GM12878 (cell line): Measurements from ENCODE around the gene ANKRD11. TPM values are rescaled to one million over a fixed set of nuclear protein-coding genes. Genes with fewer than 3 reads are reported as not detected.

ENCODE experiments used
- ATAC-seq: fragments of 200-7000 bp; cut with Tn5 transposase; 3 replicates; pipeline ENCODE4 v1.9.1; 2020; ENCODE audit warnings: mild to moderate bottlenecking, moderate library complexity
- BruUV-seq: library from RNA; stranded (reverse); fragments of 400-500 nt; replicated peaks from 2 replicates; lab custom pipeline; 2021; lab: Mats Ljungman, UMichigan
- CTCF ChIA-PET: fragments of 300-600 bp; sonication (Branson Sonifier 250); formaldehyde crosslinking; extraction: SDS; loops from one replicate; lab custom pipeline; 2021; ENCODE audit warnings: inconsistent platforms; lab: Yijun Ruan, JAX
- POLR2A ChIA-PET: fragments of 350-600 bp; formaldehyde crosslinking; extraction: SDS; loops from one replicate; lab custom pipeline; 2021; ENCODE audit warnings: inconsistent platforms; lab: Charles Lee
- RAD21 ChIA-PET: fragments of 300-600 bp; sonication (Branson Sonifier 250); formaldehyde crosslinking; loops from one replicate; lab custom pipeline; 2023; ENCODE audit warnings: antibody characterized with exemption; ENCODE audit not compliant: unreplicated experiment; lab: Charles Lee
- SMC1A ChIA-PET: fragments of 300-600 bp; sonication (Branson Sonifier 250); formaldehyde crosslinking; loops from one replicate; lab custom pipeline; 2023; ENCODE audit not compliant: unreplicated experiment, uncharacterized antibody; lab: Charles Lee
- DNase-seq: peaks from one replicate; pipeline ENCODE4 v3.0.0-alpha.2; 2011; ENCODE audit warnings: low read depth, low spot score
- FAIRE-seq: peaks from 3 replicates; lab custom pipeline; 2011; peaks lifted over from hg19 to GRCh38; lab: Jason Lieb, UNC
- H2AFZ ChIP-seq: 2 replicates; pipeline ENCODE4 v1.6.0; 2011; ENCODE audit warnings: low read depth, low read length, control low read depth; ENCODE audit not compliant: control insufficient read depth
- H3K27ac ChIP-seq: 2 replicates; pipeline ENCODE4 v1.5.1; 2011; ENCODE audit warnings: control low read depth; ENCODE audit not compliant: control insufficient read depth, insufficient read depth
- H3K27me3 ChIP-seq, 2 experiments: replicated peaks in 1 of 2; 2 replicates each; pipeline versions ENCODE4 v1.6.0 to v1.6.1; 2011; ENCODE audit warnings: low read length in 1 of 2; ENCODE audit not compliant: control insufficient read depth in 2 of 2, insufficient read depth in 2 of 2
- H3K36me3 ChIP-seq, 2 experiments: 2 replicates each; pipeline ENCODE4 v1.5.1; 2011; ENCODE audit warnings: low read length in 1 of 2; ENCODE audit not compliant: control insufficient read depth in 2 of 2, insufficient read depth in 2 of 2
- H3K4me1 ChIP-seq: 2 replicates; pipeline ENCODE4 v1.6.1; 2011; ENCODE audit warnings: mild to moderate bottlenecking, low read length, moderate library complexity, mixed read lengths; ENCODE audit not compliant: control insufficient read depth, insufficient read depth
- H3K4me2 ChIP-seq: 2 replicates; pipeline ENCODE4 v1.6.0; 2011; ENCODE audit warnings: control low read depth; ENCODE audit not compliant: control insufficient read depth, insufficient read depth
- H3K4me3 ChIP-seq: fragments of 200-600 bp; sonication (generic); 2 replicates; pipeline ENCODE4 v1.5.1; 2016
- H3K79me2 ChIP-seq: 2 replicates; pipeline ENCODE4 v1.6.0; 2011; ENCODE audit warnings: low read length; ENCODE audit not compliant: control insufficient read depth, insufficient read depth
- H3K9ac ChIP-seq: 2 replicates; pipeline ENCODE4 v1.8.0; 2011; ENCODE audit warnings: low read length, control low read depth, mixed read lengths; ENCODE audit not compliant: control insufficient read depth, insufficient read depth
- H3K9me3 ChIP-seq: replicated peaks from 3 replicates; pipeline ENCODE4 v1.5.1; 2011; ENCODE audit warnings: mild to moderate bottlenecking, low read length; ENCODE audit not compliant: control insufficient read depth, insufficient read depth
- H4K20me1 ChIP-seq: 2 replicates; pipeline ENCODE4 v1.6.0; 2011; ENCODE audit not compliant: control insufficient read depth, insufficient read depth
- BHLHE40 ChIP-seq, 2 experiments: fragments of 450-650 bp in 1 of 2; IDR thresholded peaks; 2 replicates each; pipeline ENCODE4 v1.6.1; 2011 to 2017; ENCODE audit warnings: low read depth in 2 of 2, borderline replicate concordance in 1 of 2, improper control_type of control experiment in 1 of 2, low read length in 1 of 2, mild to moderate bottlenecking in 1 of 2
- GABPA ChIP-seq: IDR thresholded peaks from 2 replicates; pipeline ENCODE4 v1.6.1; 2014; ENCODE audit warnings: antibody characterized with exemption, low read depth, mild to moderate bottlenecking, inconsistent platforms
- SPI1 ChIP-seq: IDR thresholded peaks from 2 replicates; pipeline ENCODE4 v1.6.1; 2011; ENCODE audit warnings: low read depth, mild to moderate bottlenecking, low read length, moderate library complexity, borderline replicate concordance; ENCODE audit not compliant: insufficient read depth
- WGBS: methylation state at CpG from one replicate; pipeline ENCODE4 v1.1.6; 2016; ENCODE audit warnings: low lambda C conversion rate; ENCODE audit not compliant: insufficient replicate concordance, insufficient coverage; ENCODE audit errors: missing lambda C conversion rate; 5-methylcytosine and 5-hydroxymethylcytosine counted together
- in situ Hi-C: fragments of 300-500 bp; cut with MboI; formaldehyde crosslinking; loops from 9 replicates; pipeline ENCODE4 v1.14.3; 2018; ENCODE audit warnings: mixed read lengths
- intact Hi-C: fragments of 100-400 bp; cut with micrococcal nuclease; formaldehyde crosslinking; loops from one replicate; pipeline ENCODE4 v1.14.2; 2022; ENCODE audit not compliant: unreplicated experiment
- polyA plus RNA-seq, 11 experiments: library from polyadenylated mRNA; depleted of rRNA in 4 of 11; unstranded in 6 of 11; stranded (reverse) in 5 of 11; fragments of >200 nt; fragmentation: Nextera tagmentation in 4 of 11; fragmentation: Illumina TruSeq in 1 of 11; extraction: Ambion mirVana in 4 of 11; extraction: Trizol in 1 of 11; gene quantifications; 1 replicate in 1 of 11; 2 replicates in 10 of 11; pipeline versions ENCODE4 v1.2.1 to v1.2.3, GENCODE V29; 2011 to 2016; ENCODE audit warnings: inconsistent platforms in 2 of 11, missing spikeins in 2 of 11, low read depth in 1 of 11
- total RNA-seq, 4 experiments: library from RNA; depleted of rRNA in 3 of 4; stranded (reverse); fragments of >200 nt in 3 of 4; fragmentation: Illumina TruSeq in 1 of 4; extraction: Trizol in 1 of 4; gene quantifications; 2 replicates each; pipeline versions ENCODE4 v1.2.1 to v1.2.3, GENCODE V29; 2013 to 2021
- TF ChIP-seq, protein P1 (sequence below): IDR thresholded peaks from 2 replicates; pipeline ENCODE4 v1.6.1; 2012; ENCODE audit warnings: low read depth, low read length, improper control_type of control experiment

The ANKRD11 gene
- total and polyA plus RNA-seq, 10 of the 15 experiments (the other 5 are each of a cell fraction or from before 2014, with no cell fraction given) = 5.1 to 103 (median 27.4) TPM

DNA sequence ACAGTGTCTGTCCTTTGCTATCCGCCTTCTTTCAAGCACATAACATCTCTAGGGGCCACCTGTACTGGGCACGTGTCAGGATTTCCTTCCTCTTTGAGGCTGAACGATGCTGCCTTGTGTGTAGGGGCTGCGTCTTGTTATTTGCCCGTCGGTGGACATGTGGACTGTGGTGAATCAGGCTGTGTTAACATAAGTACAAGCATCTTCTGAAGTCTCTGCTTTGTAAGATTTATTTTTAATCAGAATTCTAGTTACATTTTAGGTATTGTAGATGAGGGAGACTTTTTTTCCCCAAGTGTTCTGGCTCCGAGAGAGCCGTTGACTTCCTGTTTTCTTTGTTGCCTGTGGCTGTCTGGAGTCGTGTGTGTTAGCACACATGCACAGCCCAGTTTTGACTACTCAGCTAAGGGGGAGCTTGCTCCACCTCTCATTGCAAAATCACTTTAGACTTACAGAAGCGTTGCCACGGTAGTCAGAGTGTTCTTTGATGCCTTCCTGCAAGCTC is 43.9 kb upstream of the ANKRD11 start:
- no peak overlapping the region for H3K4me3 ChIP-seq
- no peaks in the 10 kb centered on the region for H3K27me3 ChIP-seq
- DNase-seq = no peak
- H3K4me2 ChIP-seq = no peak overlapping the region
- no peak for FAIRE-seq
- SMC1A ChIA-PET = no interaction called here
- POLR2A ChIA-PET = interaction anchor here (1.0 kb wide), 1 partner anchor 24 kb away, joined by 3 read pairs; no protein-coding TSS in a partner anchor
- no peak overlapping the region for H3K9ac ChIP-seq
- CTCF ChIA-PET = no interaction called here
- intact Hi-C loops = no loop called here
- no TSS peak for BruUV-seq
- 44% methylated on average over 11 of the region's 11 CpGs for WGBS
- RAD21 ChIA-PET = no interaction called here
- H2AFZ ChIP-seq = peak overlapping the region; percentile 34; the same call in 1 of the 2 replicates
- in situ Hi-C loops = no loop called here
- no peaks in the 10 kb centered on the region for H3K9me3 ChIP-seq
- H3K79me2 ChIP-seq = no peaks in the 10 kb centered on the region
- TF ChIP-seq, protein P1, sequence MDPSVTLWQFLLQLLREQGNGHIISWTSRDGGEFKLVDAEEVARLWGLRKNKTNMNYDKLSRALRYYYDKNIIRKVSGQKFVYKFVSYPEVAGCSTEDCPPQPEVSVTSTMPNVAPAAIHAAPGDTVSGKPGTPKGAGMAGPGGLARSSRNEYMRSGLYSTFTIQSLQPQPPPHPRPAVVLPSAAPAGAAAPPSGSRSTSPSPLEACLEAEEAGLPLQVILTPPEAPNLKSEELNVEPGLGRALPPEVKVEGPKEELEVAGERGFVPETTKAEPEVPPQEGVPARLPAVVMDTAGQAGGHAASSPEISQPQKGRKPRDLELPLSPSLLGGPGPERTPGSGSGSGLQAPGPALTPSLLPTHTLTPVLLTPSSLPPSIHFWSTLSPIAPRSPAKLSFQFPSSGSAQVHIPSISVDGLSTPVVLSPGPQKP = no peak
- TF ChIP-seq GABPA (no peak), SPI1 (peak; percentile 53; the same call in 1 of the 2 replicates), BHLHE40 (IDR thresholded peaks at IDR 0.05; ENCODE audit: borderline replicate concordance in 1 of 2, low read depth in 2 of 2, low read length in 1 of 2) (0 out of 4 replicates have a peak, but pooled peaks of 1 of the 2 experiments have one; percentile 9)
- H3K36me3 ChIP-seq = peaks cover 14 to 29% of the 10 kb centered on the region in 2 experiments
- no peaks in the 10 kb centered on the region; the same call in 1 of the 2 replicates for H3K4me1 ChIP-seq
- ATAC-seq = no peak
- no peak overlapping the region for H3K27ac ChIP-seq
- H4K20me1 ChIP-seq = no peaks in the 10 kb centered on the region
